Measurements from ENCODE around the gene MT2A. TPM values are rescaled to one million over a fixed set of nuclear protein-coding genes. Genes with fewer than 3 reads are reported as not detected.

Gene MT2A
- total and polyA plus RNA-seq, 2 donors from 2014 or later, result 315 to 507 TPM

DNA sequence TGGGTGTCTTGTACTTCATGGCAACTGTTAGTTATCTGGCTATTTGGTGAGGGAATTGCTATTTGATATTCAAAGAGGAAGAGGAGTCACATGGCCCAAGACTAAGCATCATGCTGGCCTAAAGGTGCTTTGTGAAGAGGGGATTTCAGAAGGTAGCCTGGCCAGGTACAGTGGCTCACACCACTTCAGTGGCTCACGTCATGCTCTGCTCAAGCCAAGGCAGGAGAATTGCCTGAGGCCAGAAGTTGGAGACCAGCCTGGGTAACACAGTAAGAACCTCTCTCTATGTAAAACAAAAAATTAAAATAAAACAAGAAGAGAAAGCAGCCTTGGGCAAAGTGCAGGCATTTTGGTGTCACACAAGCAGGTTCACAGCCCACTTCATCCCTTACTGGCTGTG, 36.9 kb downstream of the MT2A start:
- no peak for FAIRE-seq
- Histone ChIP-seq H3K36me3 (ENCODE audit: control insufficient read depth in 2 of 3, insufficient read depth in 3 of 3, low read length in 3 of 3) (no peaks in the 10 kb centered on the region), H3K9me3 (ENCODE audit: control insufficient read depth in 2 of 3, insufficient read depth in 1 of 3, low read length in 3 of 3) (no peaks in the 10 kb centered on the region), H3K9ac (ENCODE audit: low read length in 3 of 3) (no peak overlapping the region), H3K4me1 (ENCODE audit: control insufficient read depth in 2 of 3, insufficient read depth in 2 of 3, low read depth in 1 of 3, low read length in 3 of 3) (peaks cover 0 to 7% (median 6%) of the 10 kb centered on the region in 3 donors), H3K27ac (ENCODE audit: low read depth in 2 of 2, low read length in 2 of 2) (no peak overlapping the region), H3K4me3 (ENCODE audit: low read length in 3 of 3) (no peak overlapping the region), H3K27me3 (ENCODE audit: control insufficient read depth, insufficient read depth, low read length) (peaks cover 51% of the 10 kb centered on the region)
- intact Hi-C loops (cut with DNase I), result no loop called here
- TF ChIP-seq, protein P1, sequence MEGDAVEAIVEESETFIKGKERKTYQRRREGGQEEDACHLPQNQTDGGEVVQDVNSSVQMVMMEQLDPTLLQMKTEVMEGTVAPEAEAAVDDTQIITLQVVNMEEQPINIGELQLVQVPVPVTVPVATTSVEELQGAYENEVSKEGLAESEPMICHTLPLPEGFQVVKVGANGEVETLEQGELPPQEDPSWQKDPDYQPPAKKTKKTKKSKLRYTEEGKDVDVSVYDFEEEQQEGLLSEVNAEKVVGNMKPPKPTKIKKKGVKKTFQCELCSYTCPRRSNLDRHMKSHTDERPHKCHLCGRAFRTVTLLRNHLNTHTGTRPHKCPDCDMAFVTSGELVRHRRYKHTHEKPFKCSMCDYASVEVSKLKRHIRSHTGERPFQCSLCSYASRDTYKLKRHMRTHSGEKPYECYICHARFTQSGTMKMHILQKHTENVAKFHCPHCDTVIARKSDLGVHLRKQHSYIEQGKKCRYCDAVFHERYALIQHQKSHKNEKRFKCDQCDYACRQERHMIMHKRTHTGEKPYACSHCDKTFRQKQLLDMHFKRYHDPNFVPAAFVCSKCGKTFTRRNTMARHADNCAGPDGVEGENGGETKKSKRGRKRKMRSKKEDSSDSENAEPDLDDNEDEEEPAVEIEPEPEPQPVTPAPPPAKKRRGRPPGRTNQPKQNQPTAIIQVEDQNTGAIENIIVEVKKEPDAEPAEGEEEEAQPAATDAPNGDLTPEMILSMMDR (IDR thresholded peaks at IDR 0.05; ENCODE audit: borderline replicate concordance, extremely low read depth, insufficient read depth), result no peak
- no peak for DNase-seq

DNA sequence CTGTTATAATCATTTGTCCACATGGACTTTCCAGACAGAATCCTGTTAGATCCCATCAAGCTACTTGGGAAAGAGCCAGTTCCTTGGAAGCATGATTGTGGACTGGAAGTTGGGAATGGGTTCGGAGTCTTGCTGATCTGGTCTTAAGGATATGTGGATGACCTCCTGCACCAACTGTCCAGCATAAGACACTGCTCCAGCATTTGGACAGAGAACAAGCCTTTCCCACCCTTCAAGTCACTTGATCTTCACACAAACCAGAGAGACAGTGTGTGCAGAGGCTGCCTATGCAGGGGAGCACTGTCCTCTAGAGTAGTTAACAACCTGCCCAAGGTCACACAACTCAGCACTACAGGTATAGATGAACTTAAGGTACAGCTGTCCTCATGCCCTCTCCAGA, 37.5 kb downstream of the MT2A start:
- Histone ChIP-seq H3K9ac (ENCODE audit: low read length in 3 of 3) (no peak overlapping the region), H3K4me1 (ENCODE audit: control insufficient read depth in 2 of 3, insufficient read depth in 2 of 3, low read depth in 1 of 3, low read length in 3 of 3) (peaks cover 0 to 7% (median 6%) of the 10 kb centered on the region in 3 donors), H3K36me3 (ENCODE audit: control insufficient read depth in 2 of 3, insufficient read depth in 3 of 3, low read length in 3 of 3) (no peaks in the 10 kb centered on the region), H3K27ac (ENCODE audit: low read depth in 2 of 2, low read length in 2 of 2) (no peak overlapping the region), H3K4me3 (ENCODE audit: low read length in 3 of 3) (no peak overlapping the region), H3K27me3 (ENCODE audit: control insufficient read depth, insufficient read depth, low read length) (peaks cover 48% of the 10 kb centered on the region), H3K9me3 (ENCODE audit: control insufficient read depth in 2 of 3, insufficient read depth in 1 of 3, low read length in 3 of 3) (no peaks in the 10 kb centered on the region)
- TF ChIP-seq, protein P1 (IDR thresholded peaks at IDR 0.05; ENCODE audit: borderline replicate concordance, extremely low read depth, insufficient read depth), result no peak
- DNase-seq (no peak), FAIRE-seq (no peak)
- intact Hi-C loops (cut with DNase I), result no loop called here

DNA sequence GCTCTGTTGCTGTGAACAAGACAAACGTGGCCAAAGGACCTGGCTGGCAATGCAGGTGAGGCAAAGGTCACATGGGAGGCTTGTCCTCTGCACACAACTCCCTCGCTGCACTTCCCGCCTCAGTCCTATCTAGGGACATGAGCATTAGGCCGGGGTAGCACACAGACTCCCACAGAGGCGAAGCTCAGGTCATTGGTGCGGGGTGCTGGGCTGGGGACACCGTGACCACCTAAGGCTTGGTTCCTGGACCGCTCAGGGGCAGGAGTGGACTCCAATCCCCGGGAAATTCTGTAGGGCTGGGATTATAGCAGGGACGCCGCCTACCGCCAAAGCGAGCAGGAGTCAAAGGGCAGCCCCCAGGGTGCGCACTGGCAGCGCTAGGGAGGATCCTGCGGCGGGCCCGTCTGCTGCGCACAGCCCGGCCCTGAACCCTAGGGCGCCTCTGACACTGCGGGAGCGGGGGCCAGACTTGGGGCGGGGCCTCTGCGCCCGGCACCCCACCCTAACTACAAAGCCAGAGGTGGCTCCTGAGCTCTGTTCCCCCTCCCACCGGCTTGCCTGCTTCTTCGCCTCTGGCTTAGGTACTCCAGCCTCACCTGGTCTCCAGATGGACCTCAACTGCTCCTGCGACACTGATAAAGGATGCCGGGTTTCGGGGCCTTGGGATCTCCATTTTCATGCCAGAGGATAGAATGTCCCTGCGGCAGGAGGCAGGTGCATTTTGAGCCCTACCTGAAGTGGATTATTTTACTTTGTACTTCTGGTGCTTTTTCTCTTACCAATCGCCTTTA, 39.5 kb downstream of the MT2A start:
- peaks cover 0 to 7% (median 6%) of the 10 kb centered on the region in 3 donors for H3K4me1 ChIP-seq (ENCODE audit: control insufficient read depth in 2 of 3, insufficient read depth in 2 of 3, low read depth in 1 of 3, low read length in 3 of 3)
- no peak overlapping the region for H3K27ac ChIP-seq (ENCODE audit: low read depth in 2 of 2, low read length in 2 of 2)
- DNase-seq, result no peak
- no peak overlapping the region for H3K4me3 ChIP-seq (ENCODE audit: low read length in 3 of 3)
- intact Hi-C loops (cut with DNase I), result no loop called here
- H3K36me3 ChIP-seq (ENCODE audit: control insufficient read depth in 2 of 3, insufficient read depth in 3 of 3, low read length in 3 of 3), result no peaks in the 10 kb centered on the region
- H3K9me3 ChIP-seq (ENCODE audit: control insufficient read depth in 2 of 3, insufficient read depth in 1 of 3, low read length in 3 of 3), result no peaks in the 10 kb centered on the region
- no peak overlapping the region for H3K9ac ChIP-seq (ENCODE audit: low read length in 3 of 3)
- peaks cover 37% of the 10 kb centered on the region for H3K27me3 ChIP-seq (ENCODE audit: control insufficient read depth, insufficient read depth, low read length)
- TF ChIP-seq, protein P1 (IDR thresholded peaks at IDR 0.05; ENCODE audit: borderline replicate concordance, extremely low read depth, insufficient read depth), result no peak
- FAIRE-seq, result no peak

Measured in kidney (tissue), 14 donors.